ELR (cell line): ENCODE measurements around the gene ARHGAP6.

ENCODE experiments used
- DNase-seq: peaks from one replicate; pipeline ENCODE4 v3.0.0-alpha.2; 2015; ENCODE audit warnings: low read depth

ARHGAP6 gene

GRCh38 chrX:11665168-11666111 lies at the start of gene ARHGAP6:
Gene ARHGAP6 (minus strand): TSS chrX:11665920. CDS start chrX:11664828, 1,092 bp downstream.
- DNase-seq, result peak; percentile 68

- DNase-seq, result peak; percentile 49
Observed at GRCh38 chrX:11704725-11705495, 39.2 kb upstream of the ARHGAP6 start.

- DNase-seq, result no peak
Observed at GRCh38 chrX:11703855-11704254, 38.1 kb upstream of the ARHGAP6 start.

GRCh38 chrX:11702965-11703631 lies 37.4 kb upstream of the ARHGAP6 start:
- DNase-seq, result no peak

- DNase-seq, result no peak
Observed at GRCh38 chrX:11702420-11702819, 36.7 kb upstream of the ARHGAP6 start.

- no peak for DNase-seq
Observed at GRCh38 chrX:11698702-11699101, 33.0 kb upstream of the ARHGAP6 start.

GRCh38 chrX:11688201-11688600 lies 22.5 kb upstream of the ARHGAP6 start:
- DNase-seq, result peak; percentile 54

- no peak for DNase-seq
Observed at GRCh38 chrX:11687157-11687556, 21.4 kb upstream of the ARHGAP6 start.

GRCh38 chrX:11683057-11683456 lies 17.3 kb upstream of the ARHGAP6 start:
- no peak for DNase-seq

- DNase-seq, result peak; percentile 22
Observed at GRCh38 chrX:11678158-11678557, 12.4 kb upstream of the ARHGAP6 start.

GRCh38 chrX:11672213-11672612 lies 6.5 kb upstream of the ARHGAP6 start:
- no peak for DNase-seq

- DNase-seq, result no peak
Observed at GRCh38 chrX:11670316-11670715, 4.6 kb upstream of the ARHGAP6 start.

- DNase-seq, result peak; percentile 25
Observed at GRCh38 chrX:11666952-11667685, 1.4 kb upstream of the ARHGAP6 start.

- DNase-seq, result peak; percentile 37
Observed at GRCh38 chrX:11666164-11666563, 444 bp upstream of the ARHGAP6 start.

GRCh38 chrX:11664211-11665167 lies 1.2 kb downstream of the ARHGAP6 start:
- peak; percentile 39 for DNase-seq

- peak; percentile 37 for DNase-seq
Observed at GRCh38 chrX:11663875-11664210, 1.9 kb downstream of the ARHGAP6 start.

- DNase-seq, result no peak
Observed at GRCh38 chrX:11655282-11656015, 10.3 kb downstream of the ARHGAP6 start.

- DNase-seq, result peak; percentile 30
Observed at GRCh38 chrX:11648705-11649519, 16.8 kb downstream of the ARHGAP6 start.

GRCh38 chrX:11647138-11647537 lies 18.6 kb downstream of the ARHGAP6 start:
- DNase-seq, result no peak
